H1 (cell line): Measurements from ENCODE around the gene TCN2. TPM values are rescaled to one million over a fixed set of nuclear protein-coding genes. Genes with fewer than 3 reads are reported as not detected.

Experiments used
- CTCF ChIA-PET: fragments of 300-600 bp; sonication (Branson Sonifier 250); formaldehyde crosslinking; loops from one replicate; lab custom pipeline; 2021; ENCODE audit not compliant: partially characterized antibody; lab: Charles Lee
- POLR2A ChIA-PET: fragments of 300-600 bp; sonication (Branson Sonifier 250); formaldehyde crosslinking; loops from one replicate; lab custom pipeline; 2021; ENCODE audit warnings: inconsistent platforms; ENCODE audit not compliant: partially characterized antibody; lab: Charles Lee
- DNase-seq, 2 experiments: peaks; one replicate each; pipeline versions ENCODE4 v3.0.0 to v3.0.0-alpha.2; 2010 to 2022; ENCODE audit warnings: low spot score in 2 of 2, low read depth in 1 of 2, mixed read lengths in 1 of 2
- FAIRE-seq: peaks from 2 replicates; lab custom pipeline; 2011; peaks lifted over from hg19 to GRCh38; lab: Jason Lieb, UNC
- H2AFZ ChIP-seq: 2 replicates; pipeline ENCODE4 v1.8.1; 2012; ENCODE audit warnings: low read length, inconsistent platforms
- H2AK5ac ChIP-seq: 2 replicates; pipeline ENCODE4 v1.6.1; 2013; ENCODE audit warnings: low read depth, low read length
- H2BK120ac ChIP-seq: replicated peaks from 2 replicates; pipeline ENCODE3; 2013; ENCODE audit warnings: low read depth, low read length, inconsistent platforms
- H2BK12ac ChIP-seq: 2 replicates; pipeline ENCODE4 v1.6.1; 2013; ENCODE audit warnings: low read depth, low read length
- H2BK15ac ChIP-seq: 2 replicates; pipeline ENCODE4 v1.6.1; 2013; ENCODE audit warnings: low read length
- H2BK20ac ChIP-seq: 2 replicates; pipeline ENCODE4 v1.6.1; 2013; ENCODE audit warnings: low read length
- H2BK5ac ChIP-seq: 2 replicates; pipeline ENCODE4 v1.6.1; 2013; ENCODE audit warnings: low read depth, low read length
- H3K14ac ChIP-seq: 2 replicates; pipeline ENCODE4 v1.6.1; 2013; ENCODE audit warnings: inconsistent platforms; ENCODE audit not compliant: insufficient read length
- H3K18ac ChIP-seq: 2 replicates; pipeline ENCODE4 v1.6.1; 2013; ENCODE audit warnings: low read length; ENCODE audit errors: extremely low read depth
- H3K23ac ChIP-seq: 2 replicates; pipeline ENCODE4 v1.6.1; 2013; ENCODE audit warnings: inconsistent platforms; ENCODE audit not compliant: insufficient read length
- H3K23me2 ChIP-seq: 2 replicates; pipeline ENCODE4 v1.6.1; 2013; ENCODE audit warnings: low read depth, low read length
- H3K27ac ChIP-seq: 2 replicates; pipeline ENCODE4 v1.6.1; 2011; ENCODE audit warnings: low read depth, low read length, inconsistent platforms
- H3K27me3 ChIP-seq, 4 experiments: replicated peaks in 1 of 4; 1 replicate in 1 of 4; 2 replicates in 3 of 4; pipeline versions ENCODE4 v1.6.1 to v1.8.1; 2011 to 2013; ENCODE audit warnings: low read length in 3 of 4, mild to moderate bottlenecking in 3 of 4, inconsistent platforms in 2 of 4, mixed read lengths in 2 of 4, moderate library complexity in 1 of 4; ENCODE audit not compliant: control insufficient read depth in 3 of 4, insufficient read depth in 3 of 4; ENCODE audit errors: extremely low read depth in 1 of 4
- H3K36me3 ChIP-seq, 4 experiments: 2 replicates each; pipeline versions ENCODE4 v1.6.1 to v1.8.1; 2011 to 2013; ENCODE audit warnings: mild to moderate bottlenecking in 4 of 4, low read length in 3 of 4, moderate library complexity in 2 of 4, control low read depth in 1 of 4, inconsistent platforms in 1 of 4; ENCODE audit not compliant: insufficient read depth in 4 of 4, control insufficient read depth in 2 of 4
- H3K4ac ChIP-seq: replicated peaks from 2 replicates; pipeline ENCODE3; 2013; ENCODE audit warnings: low read length, low read depth, mixed read lengths, inconsistent platforms; ENCODE audit not compliant: insufficient read length
- H3K4me1 ChIP-seq, 4 experiments: replicated peaks in 1 of 4; 1 replicate in 1 of 4; 2 replicates in 3 of 4; pipeline versions ENCODE4 v1.6.1 to v1.8.1; 2011 to 2013; ENCODE audit warnings: low read length in 3 of 4, inconsistent platforms in 2 of 4, mixed read lengths in 1 of 4; ENCODE audit not compliant: insufficient read depth in 4 of 4, control insufficient read depth in 3 of 4
- H3K4me2 ChIP-seq, 2 experiments: 2 replicates each; pipeline versions ENCODE4 v1.6.1 to v1.8.1; 2011 to 2013; ENCODE audit warnings: low read depth in 2 of 2, low read length in 2 of 2, control low read depth in 1 of 2, inconsistent platforms in 1 of 2, mild to moderate bottlenecking in 1 of 2; ENCODE audit not compliant: insufficient read depth in 1 of 2
- H3K4me3 ChIP-seq, 4 experiments: fragments of 200-600, 300-600 bp in 1 of 4; sonication (generic), shearing (Covaris generic), sonication (Bioruptor Twin) in 1 of 4; 2 replicates each; pipeline versions ENCODE4 v1.5.1 to v1.8.1; 2011 to 2016; ENCODE audit warnings: low read length in 4 of 4, low read depth in 3 of 4, control low read depth in 2 of 4, inconsistent platforms in 2 of 4, mild to moderate bottlenecking in 2 of 4, mixed read lengths in 1 of 4, moderate library complexity in 1 of 4; ENCODE audit not compliant: insufficient read depth in 2 of 4; ENCODE audit errors: extremely low read depth in 1 of 4
- H3K56ac ChIP-seq: replicated peaks from 2 replicates; pipeline ENCODE3; 2013; ENCODE audit warnings: low read depth, mild to moderate bottlenecking, mixed read lengths, low read length, inconsistent platforms; ENCODE audit not compliant: insufficient read length
- H3K79me1 ChIP-seq: 2 replicates; pipeline ENCODE4 v1.6.1; 2013; ENCODE audit warnings: low read depth, low read length, control low read depth
- H3K79me2 ChIP-seq, 2 experiments: 2 replicates each; pipeline versions ENCODE4 v1.6.1 to v1.8.1; 2012 to 2013; ENCODE audit warnings: low read length in 2 of 2, mild to moderate bottlenecking in 2 of 2, inconsistent platforms in 1 of 2; ENCODE audit not compliant: insufficient read depth in 2 of 2, control insufficient read depth in 1 of 2
- H3K9ac ChIP-seq, 4 experiments: replicated peaks in 1 of 4; 1 replicate in 1 of 4; 2 replicates in 3 of 4; pipeline versions ENCODE4 v1.6.1 to v1.8.1; 2011 to 2013; ENCODE audit warnings: low read depth in 3 of 4, low read length in 3 of 4, control low read depth in 2 of 4, mild to moderate bottlenecking in 2 of 4, moderate library complexity in 2 of 4, inconsistent platforms in 1 of 4; ENCODE audit errors: extremely low read depth in 1 of 4
- H3K9me3 ChIP-seq, 2 experiments: 2 replicates each; pipeline versions ENCODE4 v1.6.1 to v1.8.1; 2012 to 2013; ENCODE audit warnings: mild to moderate bottlenecking in 2 of 2, moderate library complexity in 2 of 2, control low read depth in 1 of 2, inconsistent platforms in 1 of 2, low read depth in 1 of 2, low read length in 1 of 2, mixed read lengths in 1 of 2; ENCODE audit not compliant: insufficient read depth in 2 of 2
- H4K20me1 ChIP-seq, 2 experiments: replicated peaks in 1 of 2; 2 replicates each; pipeline versions ENCODE3 to v1.8.1; 2011 to 2013; ENCODE audit warnings: inconsistent platforms in 2 of 2, low read length in 2 of 2, mild to moderate bottlenecking in 1 of 2; ENCODE audit not compliant: insufficient read depth in 2 of 2, control insufficient read depth in 1 of 2
- H4K5ac ChIP-seq: 2 replicates; pipeline ENCODE4 v1.6.1; 2013; ENCODE audit warnings: low read length, low read depth, mixed read lengths, inconsistent platforms; ENCODE audit not compliant: insufficient read length
- H4K8ac ChIP-seq: 2 replicates; pipeline ENCODE4 v1.8.0; 2013; ENCODE audit warnings: mild to moderate bottlenecking, moderate library complexity, low read length, inconsistent platforms; ENCODE audit not compliant: insufficient read depth; ENCODE audit errors: extremely low read depth
- H4K91ac ChIP-seq: replicated peaks from 2 replicates; pipeline ENCODE3; 2013; ENCODE audit warnings: low read length, mixed read lengths, inconsistent platforms; ENCODE audit not compliant: insufficient read length
- CBX8 ChIP-seq: fragments of 300-800, 300-1000 bp; sonication (generic); IDR thresholded peaks from 2 replicates; pipeline ENCODE4 v1.7.1; 2016; ENCODE audit warnings: low read depth, low read length, borderline replicate concordance
- CHD1 ChIP-seq: IDR thresholded peaks from 2 replicates; pipeline ENCODE4 v1.6.1; 2012; ENCODE audit warnings: low read depth, low read length, improper control_type of control experiment
- CREB1 ChIP-seq: IDR thresholded peaks from 2 replicates; pipeline ENCODE4 v1.6.1; 2012; ENCODE audit warnings: inconsistent platforms
- EZH2 ChIP-seq: fragments of 200-600 bp; sonication (generic); IDR thresholded peaks from 2 replicates; pipeline ENCODE4 v1.7.1; 2012; ENCODE audit warnings: low read depth, mild to moderate bottlenecking, moderate library complexity, low read length, inconsistent platforms; ENCODE audit not compliant: severe bottlenecking
- FOSL1 ChIP-seq: IDR thresholded peaks from 2 replicates; pipeline ENCODE4 v1.6.1; 2011; ENCODE audit warnings: mild to moderate bottlenecking, low read depth, low read length, moderate library complexity; ENCODE audit not compliant: insufficient read depth
- RBBP5 ChIP-seq: IDR thresholded peaks from 2 replicates; pipeline ENCODE4 v1.7.1; 2012; ENCODE audit warnings: low read depth, mild to moderate bottlenecking, inconsistent platforms, low read length, moderate library complexity, borderline replicate concordance
- RNF2 ChIP-seq: fragments of 200-900, 300-1000 bp; sonication (generic); IDR thresholded peaks from 2 replicates; pipeline ENCODE4 v1.7.1; 2016; ENCODE audit warnings: borderline replicate concordance, low read depth, mild to moderate bottlenecking, antibody characterized with exemption, low read length; ENCODE audit not compliant: poor library complexity, severe bottlenecking; ENCODE audit errors: missing control alignments
- TAF1 ChIP-seq: IDR thresholded peaks from 2 replicates; pipeline ENCODE4 v1.6.1; 2011; ENCODE audit warnings: mild to moderate bottlenecking, low read depth, low read length
- TAF7 ChIP-seq: optimal IDR thresholded peaks from 2 replicates; pipeline ENCODE3; 2011; ENCODE audit warnings: low read depth, mild to moderate bottlenecking, inconsistent platforms, low read length, moderate library complexity, borderline replicate concordance
- TBP ChIP-seq: IDR thresholded peaks from 2 replicates; pipeline ENCODE4 v1.6.1; 2011; ENCODE audit warnings: low read depth, low read length, improper control_type of control experiment
- TCF12 ChIP-seq: IDR thresholded peaks from 2 replicates; pipeline ENCODE4 v1.6.1; 2011; ENCODE audit warnings: low read depth, mild to moderate bottlenecking, low read length
- YY1 ChIP-seq: IDR thresholded peaks from 2 replicates; pipeline ENCODE4 v1.6.1; 2011; ENCODE audit warnings: low read depth, mild to moderate bottlenecking, low read length
- WGBS, 2 experiments: shearing (Covaris generic) in 1 of 2; methylation state at CpG; one replicate each; pipeline versions ENCODE4 v1.1.6 to v1.1.7; 2013 to 2015; ENCODE audit warnings: low lambda C conversion rate in 2 of 2, mixed read lengths in 2 of 2, inconsistent platforms in 1 of 2, low coverage in 1 of 2, missing lambda C conversion rate in 1 of 2; ENCODE audit not compliant: insufficient replicate concordance in 2 of 2, insufficient coverage in 1 of 2, insufficient read length in 1 of 2; ENCODE audit errors: extremely low coverage in 1 of 2, missing lambda C conversion rate in 1 of 2; 5-methylcytosine and 5-hydroxymethylcytosine counted together
- polyA plus RNA-seq, 7 experiments: library from polyadenylated mRNA; depleted of rRNA in 3 of 7; stranded (reverse) in 5 of 7; unstranded in 2 of 7; fragments of >200 nt in 5 of 7; fragments of 200-250 nt in 2 of 7; gene quantifications; 1 replicate in 5 of 7; 2 replicates in 1 of 7; 4 replicates in 1 of 7; pipeline versions ENCODE4 v1.2.1 to v1.2.3, GENCODE V29; 2011 to 2013; ENCODE audit warnings: missing spikeins in 2 of 7, mixed read lengths in 2 of 7
- total RNA-seq: library from RNA; stranded (reverse); fragmentation: NEBNext Ultra II Directional; extraction: Animal tissue kit (Norgen Biotek cat#: 25700); gene quantifications from 2 replicates; pipeline ENCODE4 v1.2.1, GENCODE V29; 2021

The TCN2 gene
- total and polyA plus RNA-seq, 2 of the 8 experiments (the other 6 are each of a cell fraction or from before 2014, with no cell fraction given) = 30.0 to 87.8 TPM

DNA sequence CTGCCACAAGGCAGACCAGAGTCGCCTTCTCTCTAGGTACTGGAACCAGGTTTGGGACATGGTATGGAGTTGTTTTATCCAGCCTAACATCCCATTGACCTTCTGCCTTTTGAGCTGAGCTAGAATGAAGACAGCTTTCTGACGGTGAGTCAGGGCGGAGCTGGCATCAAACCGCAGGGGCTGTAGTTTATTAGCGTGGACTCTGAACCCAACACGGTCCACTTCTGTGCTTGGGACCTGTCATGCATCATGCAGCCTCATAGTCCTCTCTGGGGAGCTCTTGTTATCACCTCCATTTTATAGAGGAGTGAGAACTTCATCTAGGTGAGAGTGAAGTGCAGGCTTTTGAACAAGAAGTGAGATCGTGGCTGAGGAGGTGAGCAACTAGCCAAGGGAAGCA lies 40.8 kb upstream of the TCN2 start:
- no peak for FAIRE-seq
- 90% methylated on average over 7 of the region's 7 CpGs; no CpG with 5 or more reads in 1 of the 2 experiments for WGBS, 2 experiments
- CTCF ChIA-PET = interaction anchor here (1.2 to 1.7 kb wide), 4 partner anchors 10 to 189 kb away, joined by 4 to 13 read pairs (median 5); no protein-coding TSS in a partner anchor
- TF ChIP-seq CBX8 (no peak), TCF12 (no peak), CREB1 (no peak), RBBP5 (no peak), EZH2 (no peak), TBP (no peak), YY1 (no peak), TAF1 (no peak), TAF7 (no peak), CHD1 (no peak), RNF2 (no peak), FOSL1 (no peak)

More for the DNA sequence above, 40.8 kb upstream of the TCN2 start:
- H3K4me3 ChIP-seq = no peak overlapping the region
- H3K23me2 ChIP-seq = no peaks in the 10 kb centered on the region; the same call in 1 of the 2 replicates
- H2AFZ ChIP-seq = no peak overlapping the region
- no peak overlapping the region for H2AK5ac ChIP-seq
- no peak overlapping the region; the same call in 1 of the 2 replicates for H2BK5ac ChIP-seq
- peaks cover 0 to 16% (median 11%) of the 10 kb centered on the region in 4 experiments; a peak in 6 of 7 replicates for H3K4me1 ChIP-seq
- H2BK15ac ChIP-seq = 0 out of 2 replicates have a peak overlapping the region, but pooled peaks have one; percentile 88
- H2BK120ac ChIP-seq = no peak overlapping the region
- no peak overlapping the region for H3K18ac ChIP-seq
- no peak overlapping the region for H4K5ac ChIP-seq
- no peak overlapping the region for H3K23ac ChIP-seq
- no peak overlapping the region for H3K14ac ChIP-seq
- no peaks in the 10 kb centered on the region for H3K9me3 ChIP-seq
- no peak overlapping the region for H3K4ac ChIP-seq
- H3K79me1 ChIP-seq = no peaks in the 10 kb centered on the region; the same call in 1 of the 2 replicates
- no peak overlapping the region for H3K56ac ChIP-seq
- H3K4me2 ChIP-seq = no peak overlapping the region
- H3K79me2 ChIP-seq = no peaks in the 10 kb centered on the region
- POLR2A ChIA-PET = interaction anchor here (0.7 to 2.2 kb wide), 2 partner anchors 11 to 41 kb away, joined by 3 to 10 read pairs; partner anchors contain the start of gene TCN2
- no peaks in the 10 kb centered on the region for H3K36me3 ChIP-seq
- H3K27ac ChIP-seq = no peak overlapping the region
- H3K27me3 ChIP-seq = no peaks in the 10 kb centered on the region
- no peak overlapping the region for H4K91ac ChIP-seq
- H2BK12ac ChIP-seq = 0 out of 2 replicates have a peak overlapping the region, but pooled peaks have one; percentile 39
- H4K20me1 ChIP-seq = no peaks in the 10 kb centered on the region
- H3K9ac ChIP-seq = no peak overlapping the region
- DNase-seq = no peak
- H4K8ac ChIP-seq = no peak overlapping the region
- no peak overlapping the region for H2BK20ac ChIP-seq
